Rectal smooth muscle tissue (tissue), 1 donor: ENCODE measurements around the gene GSN.
A peak's percentile ranks its signal among the peaks of the same experiment; 100 is the strongest.

ENCODE experiments used
- H3K27ac ChIP-seq: one replicate; pipeline ENCODE4 v1.7.0; 2013; ENCODE audit warnings: low read depth, low read length, inconsistent platforms
- H3K27me3 ChIP-seq: one replicate; pipeline ENCODE4 v1.7.0; 2013; ENCODE audit warnings: low read length; ENCODE audit not compliant: control insufficient read depth, insufficient read depth
- H3K36me3 ChIP-seq: one replicate; pipeline ENCODE4 v1.7.0; 2013; ENCODE audit warnings: low read length; ENCODE audit not compliant: control insufficient read depth, insufficient read depth
- H3K4me1 ChIP-seq: one replicate; pipeline ENCODE4 v1.7.0; 2013; ENCODE audit warnings: low read length; ENCODE audit not compliant: control insufficient read depth, insufficient read depth
- H3K4me3 ChIP-seq: one replicate; pipeline ENCODE4 v1.7.0; 2013; ENCODE audit warnings: low read length
- H3K9ac ChIP-seq: one replicate; pipeline ENCODE4 v1.7.0; 2013; ENCODE audit warnings: low read length

GSN gene

DNA sequence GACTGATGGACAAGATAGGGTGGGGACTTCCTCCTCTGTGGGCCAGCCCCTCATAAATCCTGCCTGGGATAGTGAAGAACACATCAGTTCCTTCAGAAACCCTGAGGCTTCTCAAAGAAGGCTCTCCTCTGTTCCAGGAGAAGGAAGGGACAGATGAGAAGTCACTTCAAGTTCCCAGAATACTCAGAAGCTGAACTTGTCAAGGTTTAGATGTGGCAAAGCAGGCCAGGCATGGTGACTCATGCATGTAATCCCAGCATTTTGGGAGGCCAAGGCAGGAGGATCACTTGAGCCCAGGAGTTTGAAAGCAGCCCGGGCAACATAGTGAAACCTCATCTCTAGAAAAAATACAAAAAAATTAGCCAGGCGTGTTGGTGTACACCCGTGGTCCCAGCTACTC lies 63.6 kb downstream of the GSN start:
- Histone ChIP-seq H3K27ac (peak overlapping the region; percentile 63), H3K4me3 (no peak overlapping the region), H3K9ac (no peak overlapping the region), H3K4me1 (peaks cover 8% of the 10 kb centered on the region), H3K27me3 (no peaks in the 10 kb centered on the region), H3K36me3 (peaks cover 50% of the 10 kb centered on the region)

DNA sequence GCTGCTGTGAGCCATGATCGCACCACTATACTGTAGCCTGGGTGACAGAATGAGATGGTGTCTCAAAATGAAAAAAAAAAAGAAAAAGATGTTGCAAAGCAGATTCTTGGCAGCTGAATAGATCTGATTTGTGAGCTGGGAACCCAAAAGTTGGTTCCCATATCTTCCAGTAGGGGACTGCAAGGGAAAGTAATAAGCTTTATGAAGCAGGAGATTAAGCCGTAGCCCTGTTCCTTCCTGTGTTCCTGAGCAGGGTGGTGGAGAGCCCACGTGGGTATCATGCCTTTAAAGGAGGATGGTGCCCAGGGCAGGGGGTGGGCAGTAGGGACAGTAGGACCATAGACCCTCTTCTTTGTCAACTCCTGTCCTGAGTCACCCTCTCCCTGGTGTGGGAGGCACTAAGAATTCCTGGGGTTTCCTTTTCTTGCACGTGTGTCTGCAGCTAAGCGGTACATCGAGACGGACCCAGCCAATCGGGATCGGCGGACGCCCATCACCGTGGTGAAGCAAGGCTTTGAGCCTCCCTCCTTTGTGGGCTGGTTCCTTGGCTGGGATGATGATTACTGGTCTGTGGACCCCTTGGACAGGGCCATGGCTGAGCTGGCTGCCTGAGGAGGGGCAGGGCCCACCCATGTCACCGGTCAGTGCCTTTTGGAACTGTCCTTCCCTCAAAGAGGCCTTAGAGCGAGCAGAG lies 64.2 kb downstream of the GSN start:
- H3K36me3 ChIP-seq: peaks cover 44% of the 10 kb centered on the region
- no peak overlapping the region for H3K9ac ChIP-seq
- H3K27ac ChIP-seq: peak overlapping the region; percentile 63
- H3K4me1 ChIP-seq: peaks cover 3% of the 10 kb centered on the region
- H3K27me3 ChIP-seq: no peaks in the 10 kb centered on the region
- no peak overlapping the region for H3K4me3 ChIP-seq

DNA sequence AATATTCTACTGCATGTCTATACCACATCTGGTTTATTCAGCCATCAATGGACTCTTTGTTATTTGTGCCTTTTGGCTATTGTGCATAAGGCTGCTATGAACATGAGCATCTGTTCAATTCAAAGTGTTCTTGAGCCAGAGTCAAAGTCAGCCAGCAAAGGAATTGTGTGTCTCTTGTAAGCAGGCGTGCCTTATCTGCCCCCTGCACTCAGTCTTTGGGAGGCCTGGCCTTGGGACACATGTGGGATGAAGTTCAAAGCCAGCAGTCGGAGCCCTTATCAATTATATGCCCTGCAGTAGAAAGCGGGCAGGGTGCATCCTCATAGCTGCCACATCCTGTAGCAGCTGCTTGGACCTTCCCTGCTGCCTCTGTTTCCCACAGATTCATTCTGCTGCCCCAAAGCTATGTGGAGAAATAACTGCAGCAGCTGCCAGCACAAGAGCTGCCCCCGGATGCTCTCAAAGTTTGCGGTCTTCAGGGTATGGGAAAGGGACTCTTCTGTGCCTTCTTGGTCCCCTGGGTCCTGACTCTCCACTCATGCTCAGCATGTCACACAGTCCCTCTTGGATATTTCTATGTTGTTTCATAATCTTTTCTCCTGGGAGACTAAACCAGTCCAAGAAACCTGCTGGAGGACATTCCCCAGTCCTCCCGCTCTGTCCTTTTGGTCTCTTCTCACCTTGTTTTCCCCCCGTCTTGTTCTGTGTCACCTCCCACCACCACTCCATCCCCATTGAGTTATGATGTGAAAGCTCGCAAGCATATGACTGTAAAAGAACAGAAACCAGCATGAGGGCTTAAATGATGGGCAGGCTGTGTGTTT lies 66.2 kb downstream of the GSN start:
- Histone ChIP-seq H3K36me3 (peaks cover 31% of the 10 kb centered on the region), H3K27ac (peak overlapping the region; percentile 52), H3K27me3 (no peaks in the 10 kb centered on the region), H3K9ac (no peak overlapping the region), H3K4me1 (peaks cover 3% of the 10 kb centered on the region), H3K4me3 (no peak overlapping the region)

DNA sequence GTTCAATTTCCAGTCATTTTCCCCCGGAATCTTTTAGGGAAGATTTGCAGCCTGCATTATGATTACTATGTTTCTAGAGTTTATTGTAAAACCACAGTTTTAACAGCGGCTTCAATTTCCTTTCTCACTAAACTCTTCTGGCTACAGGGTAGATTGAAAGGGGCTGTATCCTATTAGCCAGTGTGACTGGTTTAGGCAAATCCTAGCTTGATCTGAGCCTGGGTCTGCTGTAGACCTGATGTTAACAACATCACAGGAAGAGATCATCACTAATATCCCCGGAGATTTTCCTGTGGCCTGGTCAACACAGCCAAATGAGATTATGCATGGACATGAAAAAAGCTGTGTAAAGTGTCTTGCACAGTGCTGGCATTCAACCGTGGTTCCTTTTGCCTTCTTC lies 68.7 kb downstream of the GSN start:
- Histone ChIP-seq H3K4me3 (no peak overlapping the region), H3K4me1 (no peaks in the 10 kb centered on the region), H3K27me3 (no peaks in the 10 kb centered on the region), H3K9ac (no peak overlapping the region), H3K27ac (no peak overlapping the region), H3K36me3 (peaks cover 14% of the 10 kb centered on the region)

DNA sequence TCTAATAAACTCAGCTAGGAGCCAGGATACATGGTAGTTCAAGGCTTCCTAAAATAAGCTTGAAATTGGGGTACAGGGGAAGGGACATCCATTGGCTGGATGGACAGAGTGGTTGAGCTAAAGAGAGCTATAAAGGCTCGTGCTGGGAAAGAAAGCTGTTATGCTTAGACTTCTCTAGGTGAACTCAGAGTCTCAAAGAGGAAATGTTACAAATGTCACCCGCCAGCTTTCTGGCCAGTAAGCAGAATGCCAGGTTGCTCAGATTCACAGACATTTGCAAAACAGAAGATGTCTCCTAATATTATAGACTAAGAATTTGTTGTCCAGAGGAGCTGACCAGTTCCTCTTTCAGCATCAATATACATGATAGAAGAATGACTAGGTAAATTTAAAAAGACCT lies 71.5 kb downstream of the GSN start:
- Histone ChIP-seq H3K9ac (no peak overlapping the region), H3K4me3 (no peak overlapping the region), H3K4me1 (peaks cover 6% of the 10 kb centered on the region), H3K36me3 (peaks cover 7% of the 10 kb centered on the region), H3K27ac (no peak overlapping the region), H3K27me3 (no peaks in the 10 kb centered on the region)

DNA sequence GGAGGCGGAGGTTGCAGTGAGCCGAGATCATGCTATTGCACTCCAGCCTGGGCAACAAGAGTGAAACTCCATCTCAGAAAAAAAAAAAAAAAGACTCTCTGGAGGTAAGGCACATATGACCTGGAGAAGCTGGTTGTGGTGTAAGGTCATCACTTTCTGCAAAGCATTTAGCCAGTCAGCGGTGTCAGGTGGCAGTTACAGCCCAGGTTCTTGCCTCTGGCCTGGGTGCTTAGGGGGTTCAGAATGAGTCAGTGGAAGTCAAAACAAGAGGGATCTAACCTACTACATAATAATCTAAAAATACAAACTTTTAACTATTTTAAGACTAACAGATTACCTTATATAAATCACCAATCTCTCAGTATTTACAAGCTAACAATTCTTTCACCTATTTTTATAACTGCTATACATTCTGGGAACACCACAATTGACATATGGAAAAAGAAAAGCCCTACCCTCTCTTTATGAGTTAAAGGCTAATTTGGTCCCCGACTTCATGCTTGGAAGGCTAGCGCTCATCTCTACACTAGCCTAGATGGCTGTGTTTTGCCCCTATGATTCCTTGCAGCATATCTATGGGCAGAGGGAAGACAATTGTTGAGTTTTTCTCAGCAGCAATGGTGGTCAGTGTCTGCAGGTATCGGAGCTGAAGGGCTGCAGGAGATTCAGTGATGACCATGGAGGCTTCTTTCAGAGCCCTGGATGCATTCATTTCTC lies 72.9 kb downstream of the GSN start:
- Histone ChIP-seq H3K27ac (no peak overlapping the region), H3K27me3 (no peaks in the 10 kb centered on the region), H3K4me1 (peaks cover 16% of the 10 kb centered on the region), H3K9ac (no peak overlapping the region), H3K36me3 (peaks cover 7% of the 10 kb centered on the region), H3K4me3 (no peak overlapping the region)

DNA sequence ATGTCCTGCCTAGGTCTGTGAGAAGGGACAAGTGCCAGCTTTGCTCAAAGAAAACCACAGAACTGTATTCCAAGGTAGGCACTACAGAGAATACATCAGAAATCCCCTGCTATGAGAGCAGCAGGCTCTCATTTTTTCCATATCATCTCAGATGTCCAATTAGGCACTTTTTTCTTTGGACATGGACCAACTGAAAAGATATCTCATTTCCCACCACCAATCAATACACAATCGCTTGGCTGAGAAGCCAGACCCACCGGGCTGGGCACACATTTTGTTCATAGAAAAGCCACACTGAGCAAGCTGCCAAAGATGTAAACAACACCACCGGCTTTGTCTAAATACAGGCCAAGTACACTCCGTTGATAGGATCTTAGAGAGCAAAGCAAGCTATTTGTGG lies 76.2 kb downstream of the GSN start:
- H3K27me3 ChIP-seq: no peaks in the 10 kb centered on the region
- H3K36me3 ChIP-seq: peaks cover 6% of the 10 kb centered on the region
- H3K27ac ChIP-seq: peak overlapping the region; percentile 49
- no peak overlapping the region for H3K9ac ChIP-seq
- H3K4me3 ChIP-seq: no peak overlapping the region
- H3K4me1 ChIP-seq: peaks cover 26% of the 10 kb centered on the region

DNA sequence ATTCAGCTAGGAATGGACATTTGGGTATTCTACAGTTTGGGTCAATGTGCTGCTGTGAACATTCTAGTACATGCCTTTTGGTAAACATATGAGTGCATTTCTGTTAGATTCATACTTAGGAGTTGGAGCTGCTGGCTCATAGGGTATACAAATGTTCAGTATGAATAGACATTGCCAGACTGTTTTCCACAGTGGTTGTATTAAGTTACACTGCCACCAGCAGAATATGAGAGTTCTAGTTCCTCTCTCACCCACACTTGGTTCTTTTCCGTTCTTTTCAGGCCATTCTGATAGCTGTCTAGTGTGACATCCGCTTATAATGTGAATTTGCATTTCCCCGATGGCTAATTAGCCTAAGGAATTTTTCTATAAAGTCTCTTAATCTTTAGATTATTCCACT lies 77.1 kb downstream of the GSN start:
- Histone ChIP-seq H3K4me3 (no peak overlapping the region), H3K4me1 (peaks cover 33% of the 10 kb centered on the region), H3K27ac (peak overlapping the region; percentile 49), H3K9ac (no peak overlapping the region), H3K36me3 (peaks cover 4% of the 10 kb centered on the region), H3K27me3 (no peaks in the 10 kb centered on the region)

DNA sequence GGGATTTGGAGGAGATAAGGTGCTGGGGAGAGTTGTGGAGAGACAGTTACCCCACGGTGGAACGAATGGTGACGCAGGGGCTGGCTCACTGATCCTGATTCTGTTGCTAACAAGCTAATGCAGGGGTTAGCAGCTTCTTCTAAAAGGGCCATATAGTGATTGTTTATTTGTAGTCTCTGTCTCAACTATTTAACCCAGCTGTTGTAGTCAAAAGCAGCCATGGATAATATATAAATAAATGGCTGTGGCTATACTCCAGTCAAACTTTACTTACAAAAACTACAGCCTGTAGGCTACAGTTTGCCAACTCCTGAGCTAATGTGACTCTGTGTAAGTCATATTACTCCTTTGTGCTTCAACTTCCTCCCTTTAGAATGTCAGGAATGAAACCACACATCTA lies 80.3 kb downstream of the GSN start:
- Histone ChIP-seq H3K36me3 (peaks cover 4% of the 10 kb centered on the region), H3K27ac (peak overlapping the region; percentile 42), H3K27me3 (no peaks in the 10 kb centered on the region), H3K4me3 (no peak overlapping the region), H3K9ac (no peak overlapping the region), H3K4me1 (peaks cover 60% of the 10 kb centered on the region)

DNA sequence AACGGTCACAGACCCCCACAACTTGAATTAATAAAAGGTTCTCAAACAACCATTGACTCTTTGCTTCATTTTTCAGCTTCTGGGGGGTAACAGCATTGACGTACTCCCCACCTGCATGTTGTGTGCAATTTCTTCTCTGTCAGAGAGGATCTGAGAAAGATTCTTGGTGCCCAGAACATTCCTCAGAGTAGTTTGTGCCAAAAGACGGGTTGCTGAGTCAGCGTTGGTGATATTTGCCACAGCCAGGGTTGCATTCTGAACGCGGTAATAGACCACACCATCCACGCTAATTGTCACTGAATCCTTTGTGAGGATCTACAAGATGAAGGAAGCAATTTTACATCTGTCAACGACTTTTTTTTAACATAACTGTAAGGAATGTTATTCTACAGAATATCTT lies 81.0 kb downstream of the GSN start:
- peak overlapping the region; percentile 42 for H3K27ac ChIP-seq
- H3K27me3 ChIP-seq: no peaks in the 10 kb centered on the region
- peaks cover 58% of the 10 kb centered on the region for H3K4me1 ChIP-seq
- no peak overlapping the region for H3K9ac ChIP-seq
- no peak overlapping the region for H3K4me3 ChIP-seq
- peaks cover 4% of the 10 kb centered on the region for H3K36me3 ChIP-seq

DNA sequence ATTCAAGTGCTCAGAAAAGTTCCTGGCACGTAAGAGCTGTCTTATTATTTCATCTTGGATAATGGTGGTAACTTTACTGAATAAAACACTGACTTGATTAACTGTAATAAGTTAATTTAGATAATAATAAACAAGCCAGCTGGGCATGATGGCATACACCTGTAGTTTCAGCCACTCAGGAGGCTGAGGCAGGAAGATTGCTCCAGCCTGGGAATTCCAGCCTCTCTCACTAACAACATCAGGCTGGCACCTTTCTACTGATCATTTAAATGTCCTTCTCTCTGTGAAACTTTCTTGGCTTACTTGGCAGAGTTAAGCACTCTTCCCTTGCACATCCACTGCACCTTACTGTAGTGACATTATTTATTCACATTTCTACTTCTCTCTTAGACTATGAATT lies 82.1 kb downstream of the GSN start:
- Histone ChIP-seq H3K27me3 (no peaks in the 10 kb centered on the region), H3K27ac (peak overlapping the region; percentile 80), H3K4me1 (peaks cover 51% of the 10 kb centered on the region), H3K4me3 (no peak overlapping the region), H3K9ac (no peak overlapping the region), H3K36me3 (peaks cover 4% of the 10 kb centered on the region)

DNA sequence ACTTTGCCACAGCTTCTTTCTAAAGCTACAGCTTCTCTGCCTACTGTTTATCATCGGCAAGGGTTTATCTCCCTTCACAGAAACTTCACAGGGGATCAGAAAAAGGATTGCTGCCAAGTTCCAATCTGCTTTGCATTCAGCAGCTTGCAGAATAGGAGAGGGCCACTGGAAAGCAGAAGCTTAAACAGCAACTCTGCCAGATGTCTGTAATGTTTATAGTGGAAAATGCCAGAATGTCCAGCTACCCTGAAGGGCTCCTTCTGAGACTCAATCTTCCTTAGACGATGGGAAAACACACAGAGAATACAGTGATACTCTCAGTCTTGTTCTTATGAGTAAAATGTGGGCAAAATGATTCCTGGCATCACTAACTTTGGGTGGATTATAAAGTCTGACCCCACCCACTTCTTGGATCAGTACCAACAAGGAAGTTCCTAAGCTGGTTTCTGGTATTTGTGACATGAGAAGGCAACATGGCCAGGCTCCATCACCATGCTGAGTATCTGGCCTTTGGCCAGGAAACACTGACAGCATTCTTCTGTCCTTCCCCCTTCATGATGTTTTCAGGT lies 83.1 kb downstream of the GSN start:
- Histone ChIP-seq H3K4me1 (peaks cover 50% of the 10 kb centered on the region), H3K36me3 (peaks cover 6% of the 10 kb centered on the region), H3K4me3 (peak overlapping the region; percentile 16), H3K27me3 (no peaks in the 10 kb centered on the region), H3K9ac (no peak overlapping the region), H3K27ac (peak overlapping the region; percentile 80)
